Ascending aorta (tissue), 2 donors: ENCODE data around the gene SLC1A7. TPM values are rescaled to one million over a fixed set of nuclear protein-coding genes. Genes with fewer than 3 reads are reported as not detected.

Experiments
- DNase-seq, 2 donors: peaks; one replicate each; pipeline ENCODE4 v3.0.0-alpha.2; 2019; ENCODE audit warnings: low spot score in 2 of 2
- H3K27ac ChIP-seq, 2 donors: fragments of 200-600 bp; sonication (generic); one replicate each; pipeline ENCODE4 v1.5.1; 2016 to 2017; ENCODE audit warnings: mild to moderate bottlenecking in 1 of 2
- H3K27me3 ChIP-seq: fragments of 200-600 bp; sonication (generic); one replicate; pipeline ENCODE4 v1.5.1; 2017
- H3K36me3 ChIP-seq, 2 donors: fragments of 200-600 bp; sonication (generic); one replicate each; pipeline ENCODE4 v1.5.1; 2016
- H3K4me1 ChIP-seq, 2 donors: fragments of 200-600 bp; sonication (generic); one replicate each; pipeline ENCODE4 v1.5.1; 2016 to 2017; ENCODE audit warnings: mild to moderate bottlenecking in 1 of 2
- H3K4me3 ChIP-seq, 2 donors: fragments of 200-600 bp; sonication (generic); one replicate each; pipeline ENCODE4 v1.5.1; 2016 to 2017; ENCODE audit warnings: mild to moderate bottlenecking in 1 of 2
- H3K9me3 ChIP-seq, 2 donors: fragments of 200-600 bp; sonication (generic); one replicate each; pipeline ENCODE4 v1.5.1; 2016
- intact Hi-C: fragments of 100-400 bp; cut with DNase I; formaldehyde crosslinking; loops from one replicate; pipeline ENCODE4 v1.15.1; 2023
- total RNA-seq: library from RNA; depleted of rRNA; stranded (reverse); fragments of >200 nt; gene quantifications from one replicate; pipeline ENCODE4 v1.1.0, GENCODE V29; 2016
- TF ChIP-seq, protein P1 (sequence below), 3 experiments: fragments of 200-600 bp in 2 of 3; fragments of 450-650 bp in 1 of 3; sonication (generic) in 2 of 3; IDR thresholded peaks; one replicate each; pipeline ENCODE4 v1.5.1; 2016 to 2019; ENCODE audit warnings: antibody characterized with exemption in 3 of 3, mild to moderate bottlenecking in 1 of 3, moderate library complexity in 1 of 3

SLC1A7 gene
- total RNA-seq, 1 donor from 2014 or later, result not detected

- Histone ChIP-seq H3K36me3 (no peaks in the 10 kb centered on the region), H3K4me3 (no peak overlapping the region), H3K4me1 (no peaks in the 10 kb centered on the region), H3K27ac (no peak overlapping the region), H3K9me3 (no peaks in the 10 kb centered on the region), H3K27me3 (no peaks in the 10 kb centered on the region)
- intact Hi-C loops, result no loop called here
- TF ChIP-seq, protein P1, sequence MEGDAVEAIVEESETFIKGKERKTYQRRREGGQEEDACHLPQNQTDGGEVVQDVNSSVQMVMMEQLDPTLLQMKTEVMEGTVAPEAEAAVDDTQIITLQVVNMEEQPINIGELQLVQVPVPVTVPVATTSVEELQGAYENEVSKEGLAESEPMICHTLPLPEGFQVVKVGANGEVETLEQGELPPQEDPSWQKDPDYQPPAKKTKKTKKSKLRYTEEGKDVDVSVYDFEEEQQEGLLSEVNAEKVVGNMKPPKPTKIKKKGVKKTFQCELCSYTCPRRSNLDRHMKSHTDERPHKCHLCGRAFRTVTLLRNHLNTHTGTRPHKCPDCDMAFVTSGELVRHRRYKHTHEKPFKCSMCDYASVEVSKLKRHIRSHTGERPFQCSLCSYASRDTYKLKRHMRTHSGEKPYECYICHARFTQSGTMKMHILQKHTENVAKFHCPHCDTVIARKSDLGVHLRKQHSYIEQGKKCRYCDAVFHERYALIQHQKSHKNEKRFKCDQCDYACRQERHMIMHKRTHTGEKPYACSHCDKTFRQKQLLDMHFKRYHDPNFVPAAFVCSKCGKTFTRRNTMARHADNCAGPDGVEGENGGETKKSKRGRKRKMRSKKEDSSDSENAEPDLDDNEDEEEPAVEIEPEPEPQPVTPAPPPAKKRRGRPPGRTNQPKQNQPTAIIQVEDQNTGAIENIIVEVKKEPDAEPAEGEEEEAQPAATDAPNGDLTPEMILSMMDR (IDR thresholded peaks at IDR 0.05), result no peak
- DNase-seq, result peak; percentile 4 to 57
These were observed 71.1 kb downstream of the SLC1A7 start for GRCh38 chr1:53071167-53071865.

DNA sequence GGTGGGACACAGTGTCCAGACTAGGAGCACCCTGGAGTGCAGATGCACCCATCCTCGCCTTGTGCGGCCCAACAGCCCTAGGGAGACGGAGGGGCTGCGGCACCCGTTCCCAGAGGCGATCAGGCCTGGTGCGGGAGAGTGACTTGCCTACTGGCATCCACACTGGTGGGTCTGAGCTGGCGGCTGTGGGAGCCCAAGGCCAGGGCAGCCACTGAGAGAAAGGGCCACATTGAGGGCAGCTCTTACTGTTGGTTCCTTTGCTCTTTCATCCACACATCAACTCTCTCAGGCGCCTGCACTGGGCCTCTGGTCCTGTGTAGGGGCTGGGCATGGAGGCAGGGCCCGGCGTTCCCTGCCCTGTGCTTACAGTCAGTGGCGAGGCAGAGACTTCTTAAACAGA, 71.8 kb downstream of the SLC1A7 start:
- H3K36me3 ChIP-seq, result no peaks in the 10 kb centered on the region
- peak in 1 of 2 donors; percentile 2 for DNase-seq
- no peak overlapping the region for H3K27ac ChIP-seq
- intact Hi-C loops, result no loop called here
- TF ChIP-seq, protein P1 (IDR thresholded peaks at IDR 0.05), result no peak
- no peak overlapping the region for H3K4me3 ChIP-seq
- no peaks in the 10 kb centered on the region for H3K4me1 ChIP-seq
- H3K9me3 ChIP-seq, result no peaks in the 10 kb centered on the region
- H3K27me3 ChIP-seq, result no peaks in the 10 kb centered on the region

GRCh38 chr1:53069663-53070327, 72.6 kb downstream of the SLC1A7 start:
- H3K27me3 ChIP-seq, result no peaks in the 10 kb centered on the region
- H3K4me3 ChIP-seq, result no peak overlapping the region
- H3K9me3 ChIP-seq, result no peaks in the 10 kb centered on the region
- intact Hi-C loops, result no loop called here
- H3K36me3 ChIP-seq, result no peaks in the 10 kb centered on the region
- H3K4me1 ChIP-seq, result no peaks in the 10 kb centered on the region
- TF ChIP-seq, protein P1 (IDR thresholded peaks at IDR 0.05), result no peak
- H3K27ac ChIP-seq, result no peak overlapping the region
- peak in 1 of 2 donors; percentile 55 for DNase-seq

DNA sequence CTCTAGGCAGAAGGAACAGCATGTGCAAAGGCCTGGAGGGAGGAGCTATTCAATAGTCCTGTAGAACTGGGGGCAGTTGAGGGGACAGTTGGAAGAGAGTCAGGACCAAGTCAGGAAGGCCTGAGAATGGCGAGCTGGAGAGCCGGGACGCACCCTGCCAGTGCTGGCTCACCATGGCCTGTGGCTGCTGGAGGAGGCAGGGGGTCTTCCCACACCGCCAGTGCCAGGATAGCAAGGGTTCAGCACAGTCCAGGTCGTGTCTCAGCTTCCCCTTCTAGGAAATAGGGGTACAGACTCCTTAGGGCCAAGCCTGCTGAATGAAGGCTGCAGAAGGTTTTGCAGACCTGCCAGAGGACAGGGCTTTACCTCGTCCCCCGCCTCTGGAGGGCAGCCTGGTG, 73.2 kb downstream of the SLC1A7 start:
- Histone ChIP-seq H3K4me1 (no peaks in the 10 kb centered on the region), H3K27me3 (no peaks in the 10 kb centered on the region), H3K36me3 (no peaks in the 10 kb centered on the region), H3K27ac (no peak overlapping the region), H3K4me3 (no peak overlapping the region), H3K9me3 (no peaks in the 10 kb centered on the region)
- TF ChIP-seq, protein P1 (IDR thresholded peaks at IDR 0.05), result no peak
- intact Hi-C loops, result no loop called here
- no peak for DNase-seq

DNA sequence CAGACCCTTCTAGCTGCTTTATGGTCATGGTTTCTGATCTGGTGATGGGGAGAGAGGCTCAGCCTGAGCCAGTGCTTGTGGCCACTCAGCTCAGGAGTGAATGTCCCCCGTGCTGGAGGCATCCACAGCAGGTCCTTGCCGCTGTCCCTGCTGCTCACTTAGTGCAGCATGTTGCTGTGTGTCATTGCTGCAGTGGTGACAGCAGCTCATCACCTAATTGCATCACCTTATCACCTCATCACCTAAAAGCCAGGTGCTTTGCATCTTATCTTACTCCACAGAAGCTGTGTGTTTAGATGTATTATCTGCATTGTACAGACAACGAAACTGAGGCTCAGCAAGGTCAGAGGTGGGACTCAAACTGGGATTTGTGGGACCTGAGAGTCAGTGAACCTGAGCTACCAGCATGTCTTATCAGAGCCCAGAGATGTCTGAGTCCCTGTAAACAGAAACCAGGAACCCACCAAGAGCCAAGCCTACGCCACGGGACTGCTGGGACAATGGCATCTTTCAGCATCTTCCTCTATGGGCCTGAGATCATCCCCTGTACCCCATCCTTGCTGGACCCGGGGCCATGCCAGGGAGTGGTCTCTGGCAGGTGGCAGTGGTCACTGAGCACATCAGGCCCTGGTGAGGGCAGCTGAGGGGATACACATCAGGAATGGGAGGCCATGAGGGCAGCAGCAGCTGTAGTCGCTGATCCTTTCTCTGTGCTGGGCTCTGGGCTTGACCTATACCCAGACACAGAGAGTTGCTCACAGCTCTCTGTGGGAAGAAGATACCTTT, 73.9 kb downstream of the SLC1A7 start:
- Histone ChIP-seq H3K27me3 (no peaks in the 10 kb centered on the region), H3K27ac (no peak overlapping the region), H3K9me3 (no peaks in the 10 kb centered on the region), H3K4me1 (no peaks in the 10 kb centered on the region), H3K4me3 (no peak overlapping the region), H3K36me3 (no peaks in the 10 kb centered on the region)
- no peak for DNase-seq
- TF ChIP-seq, protein P1 (IDR thresholded peaks at IDR 0.05), result no peak
- intact Hi-C loops, result no loop called here
